GM19239 (cell line): ENCODE measurements around the gene EEF1A2.

ENCODE experiments used
- DNase-seq: peaks from one replicate; pipeline ENCODE4 v3.0.0; 2011; ENCODE audit warnings: low spot score; ENCODE audit not compliant: insufficient read length
- FAIRE-seq: peaks from 2 replicates; lab custom pipeline; 2011; peaks lifted over from hg19 to GRCh38; lab: Jason Lieb, UNC

The EEF1A2 gene

DNA sequence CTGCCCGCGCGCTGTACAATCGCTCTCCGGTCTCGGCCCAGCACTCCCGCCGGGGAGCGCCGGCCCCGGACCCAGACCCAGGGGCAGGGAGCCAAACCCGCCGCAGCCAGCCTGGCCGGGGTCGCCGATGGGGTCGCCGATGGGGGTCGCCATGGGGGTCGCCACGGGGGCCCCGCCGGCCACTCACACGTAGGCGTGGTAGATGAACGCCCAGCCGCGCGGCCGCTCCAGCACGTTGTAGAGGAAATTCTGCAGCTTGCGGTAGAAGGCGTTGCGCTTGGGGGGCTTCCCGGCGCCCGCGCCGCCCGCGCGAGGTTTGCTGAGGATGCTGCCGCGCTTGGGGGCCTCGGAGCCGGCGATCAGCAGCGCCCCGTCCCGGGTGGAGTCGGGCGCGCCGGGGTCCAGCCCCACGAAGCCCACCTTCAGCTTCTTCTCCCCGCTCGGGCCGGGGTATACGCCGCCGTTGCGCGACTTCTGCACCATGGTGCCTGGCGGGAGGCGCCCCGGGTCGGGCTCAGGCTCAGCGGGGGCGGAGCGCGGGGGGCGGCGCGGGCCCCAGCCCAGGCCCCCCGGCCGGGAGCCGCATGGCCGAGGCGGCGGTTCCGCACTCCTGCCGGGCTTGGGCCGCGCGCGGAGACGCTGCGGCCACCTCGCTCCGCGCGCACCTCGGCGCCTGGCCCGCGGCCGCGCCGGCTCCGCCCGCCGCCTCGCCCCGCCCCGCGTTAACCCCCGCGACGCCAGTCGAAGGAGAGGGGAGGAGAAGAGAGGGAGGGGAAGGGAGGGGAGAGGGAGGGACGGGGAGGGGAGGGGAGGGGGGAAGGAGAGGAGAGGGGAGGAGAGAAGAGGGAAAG is 26.7 kb downstream of the EEF1A2 start, which contains the start of gene KCNQ2:
Gene KCNQ2, minus strand, starts transcription at position 675 of the 851 bp plus-strand sequence. Its CDS starts 192 bp downstream, at position 483.
- no peak for DNase-seq
- FAIRE-seq: no peak

- FAIRE-seq (no peak), DNase-seq (no peak)
Measured at GRCh38 chr20:63471717-63471980, 27.2 kb downstream of the EEF1A2 start.

- FAIRE-seq: no peak
- DNase-seq: no peak
Measured at GRCh38 chr20:63471002-63471716, 27.7 kb downstream of the EEF1A2 start.

DNA sequence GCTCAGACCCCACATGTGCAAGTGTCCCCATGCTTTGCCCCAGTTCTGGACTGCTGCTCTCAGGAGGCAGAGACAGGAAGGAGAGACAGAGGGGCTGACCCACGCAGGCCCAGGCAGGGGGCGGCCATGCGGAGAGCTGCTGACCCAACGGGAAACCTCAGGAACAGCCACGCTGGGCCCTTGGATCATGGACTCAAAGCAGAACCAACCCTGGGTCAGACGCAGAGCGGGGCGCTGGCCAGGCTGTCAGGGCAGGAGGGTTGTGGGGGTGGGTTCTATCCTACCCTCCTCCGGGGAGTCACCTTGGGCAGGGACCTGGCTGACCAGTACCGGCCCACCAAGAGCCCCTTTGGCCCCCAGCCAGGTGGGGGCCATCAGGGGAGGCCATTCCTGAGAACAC is 28.5 kb downstream of the EEF1A2 start:
- DNase-seq: no peak

GRCh38 chr20:63469713-63470101 is 29.2 kb downstream of the EEF1A2 start:
- FAIRE-seq (no peak), DNase-seq (no peak)

More for the DNA sequence above, 28.5 kb downstream of the EEF1A2 start:
- FAIRE-seq: no peak

DNA sequence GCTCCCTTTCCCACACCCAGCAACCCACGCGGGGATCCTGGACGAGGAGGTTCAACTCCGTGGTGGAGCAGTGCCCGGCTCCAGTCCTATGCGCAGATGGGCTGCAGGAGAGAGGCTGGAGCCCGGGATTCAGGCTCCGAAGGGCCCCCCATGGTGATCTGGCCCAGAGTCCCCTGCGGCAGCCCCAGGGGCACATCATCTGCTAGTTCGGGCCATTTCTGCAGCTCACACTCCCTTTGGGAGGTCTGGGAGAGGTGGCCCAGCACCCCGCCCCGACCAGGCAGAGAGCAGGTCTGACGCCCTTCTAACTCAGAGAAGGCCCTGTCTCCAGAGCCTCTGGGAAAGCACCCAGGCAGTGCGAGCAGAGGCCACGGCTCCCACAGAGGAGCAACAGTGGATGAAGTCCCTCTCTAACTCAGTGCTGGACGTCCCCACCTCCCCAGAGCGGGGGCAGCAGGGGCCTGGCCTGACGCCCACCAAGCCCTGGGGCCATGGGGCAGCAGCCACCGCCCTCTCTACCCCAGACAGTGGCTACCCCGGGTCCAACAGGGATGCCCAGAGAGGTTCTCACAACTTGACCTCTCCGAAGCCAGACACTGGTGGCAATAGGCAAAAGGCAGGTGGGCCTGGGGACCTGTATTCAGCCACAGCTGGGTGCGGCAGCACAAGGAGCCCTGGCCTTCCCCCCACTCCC is 29.7 kb downstream of the EEF1A2 start:
- FAIRE-seq (no peak), DNase-seq (no peak)

DNA sequence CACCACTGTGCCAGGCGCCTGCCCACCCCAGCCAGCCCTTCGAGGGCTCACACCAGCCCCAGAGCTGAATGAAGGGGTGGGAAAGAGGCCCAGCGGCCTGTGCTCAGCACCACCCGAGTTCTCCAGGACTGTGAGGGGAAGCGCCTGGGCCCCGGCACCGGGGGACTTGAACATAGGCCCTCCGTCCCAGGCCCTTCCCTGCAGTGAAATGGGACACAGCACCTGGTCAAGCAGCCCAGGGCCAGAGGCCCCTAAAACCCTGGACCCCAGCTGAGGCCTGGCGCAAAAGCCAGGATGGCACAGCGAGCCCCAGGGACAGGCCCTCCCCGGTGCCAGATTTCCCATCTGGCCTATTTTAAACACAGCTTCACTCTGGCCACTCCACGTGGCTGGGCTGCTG is 30.5 kb downstream of the EEF1A2 start:
- DNase-seq (no peak), FAIRE-seq (no peak)

- FAIRE-seq (no peak), DNase-seq (no peak)
Measured at GRCh38 chr20:63467294-63468083, 31.4 kb downstream of the EEF1A2 start.

- DNase-seq (no peak), FAIRE-seq (no peak)
Measured at GRCh38 chr20:63466861-63467260, 32.0 kb downstream of the EEF1A2 start.

GRCh38 chr20:63466250-63466825 is 32.5 kb downstream of the EEF1A2 start:
- FAIRE-seq (no peak), DNase-seq (no peak)

DNA sequence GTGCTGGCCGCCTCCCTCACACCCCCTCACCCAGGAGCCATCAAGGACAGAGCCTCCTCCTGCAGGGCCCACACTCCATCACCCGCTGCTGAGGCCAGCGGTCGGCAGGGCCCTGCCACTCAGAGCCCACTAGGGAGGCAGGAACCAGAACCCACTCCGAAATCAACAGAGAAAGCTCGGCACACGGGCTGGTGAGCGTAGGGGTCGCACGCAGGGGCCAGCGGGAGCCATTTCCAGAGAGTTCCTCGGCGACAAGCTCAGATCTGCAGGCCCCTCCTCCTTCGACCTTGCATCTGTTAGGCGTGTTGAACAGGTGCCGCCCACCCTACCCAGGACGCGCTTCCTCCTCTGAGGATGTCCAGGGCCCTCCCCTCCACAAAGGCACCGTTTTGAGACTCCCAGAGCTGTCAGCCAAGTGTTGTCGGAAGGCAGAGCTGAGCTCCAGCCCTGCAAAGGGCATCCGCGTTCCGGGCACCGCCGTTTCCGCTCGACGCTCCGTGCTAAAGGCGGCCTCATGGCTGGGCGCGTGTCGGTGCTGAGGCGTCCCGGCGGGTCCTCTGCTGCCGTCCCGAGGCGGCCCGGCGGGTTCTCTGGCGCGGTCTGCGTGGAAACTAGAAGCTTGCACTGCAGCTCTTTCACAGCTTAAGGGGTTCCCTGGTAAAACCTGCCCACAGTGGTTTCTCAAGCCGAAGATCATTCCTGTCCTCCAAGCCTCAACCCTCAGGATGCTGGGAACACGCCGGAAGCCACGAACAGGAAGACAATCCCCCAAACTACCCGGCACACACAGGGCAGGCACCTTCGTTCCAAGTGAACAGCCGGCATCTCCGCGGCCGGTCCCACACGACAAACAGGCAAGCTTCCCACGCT is 33.3 kb downstream of the EEF1A2 start:
- DNase-seq (no peak), FAIRE-seq (no peak)

GRCh38 chr20:63464289-63464635 is 34.6 kb downstream of the EEF1A2 start:
- FAIRE-seq: no peak
- DNase-seq: no peak

GRCh38 chr20:63463400-63464288 is 35.2 kb downstream of the EEF1A2 start:
- FAIRE-seq (no peak), DNase-seq (no peak)

DNA sequence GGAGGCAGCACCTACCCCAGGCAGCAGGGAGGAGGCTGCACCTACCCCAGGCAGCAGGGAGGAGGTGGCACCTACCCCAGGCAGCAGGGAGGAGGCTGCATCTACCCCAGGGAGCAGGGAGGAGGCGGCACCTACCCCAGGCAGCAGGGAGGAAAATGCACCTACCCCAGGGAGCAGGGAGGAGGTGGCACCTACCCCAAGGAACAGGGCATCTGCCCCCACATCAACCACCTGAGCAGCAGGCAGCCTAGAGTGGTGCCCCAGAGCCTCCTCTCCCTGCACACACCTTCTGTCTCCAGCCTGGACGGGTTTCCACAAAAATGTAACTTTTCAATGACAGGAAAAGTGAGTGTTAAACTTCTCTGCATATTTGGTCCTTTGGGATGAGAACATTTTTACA is 36.6 kb downstream of the EEF1A2 start:
- DNase-seq: no peak
- FAIRE-seq: no peak

- FAIRE-seq: no peak
- no peak for DNase-seq
Measured at GRCh38 chr20:63461104-63461763, 37.6 kb downstream of the EEF1A2 start.

- no peak for DNase-seq
- no peak for FAIRE-seq
Measured at GRCh38 chr20:63459070-63459380, 39.9 kb downstream of the EEF1A2 start.

DNA sequence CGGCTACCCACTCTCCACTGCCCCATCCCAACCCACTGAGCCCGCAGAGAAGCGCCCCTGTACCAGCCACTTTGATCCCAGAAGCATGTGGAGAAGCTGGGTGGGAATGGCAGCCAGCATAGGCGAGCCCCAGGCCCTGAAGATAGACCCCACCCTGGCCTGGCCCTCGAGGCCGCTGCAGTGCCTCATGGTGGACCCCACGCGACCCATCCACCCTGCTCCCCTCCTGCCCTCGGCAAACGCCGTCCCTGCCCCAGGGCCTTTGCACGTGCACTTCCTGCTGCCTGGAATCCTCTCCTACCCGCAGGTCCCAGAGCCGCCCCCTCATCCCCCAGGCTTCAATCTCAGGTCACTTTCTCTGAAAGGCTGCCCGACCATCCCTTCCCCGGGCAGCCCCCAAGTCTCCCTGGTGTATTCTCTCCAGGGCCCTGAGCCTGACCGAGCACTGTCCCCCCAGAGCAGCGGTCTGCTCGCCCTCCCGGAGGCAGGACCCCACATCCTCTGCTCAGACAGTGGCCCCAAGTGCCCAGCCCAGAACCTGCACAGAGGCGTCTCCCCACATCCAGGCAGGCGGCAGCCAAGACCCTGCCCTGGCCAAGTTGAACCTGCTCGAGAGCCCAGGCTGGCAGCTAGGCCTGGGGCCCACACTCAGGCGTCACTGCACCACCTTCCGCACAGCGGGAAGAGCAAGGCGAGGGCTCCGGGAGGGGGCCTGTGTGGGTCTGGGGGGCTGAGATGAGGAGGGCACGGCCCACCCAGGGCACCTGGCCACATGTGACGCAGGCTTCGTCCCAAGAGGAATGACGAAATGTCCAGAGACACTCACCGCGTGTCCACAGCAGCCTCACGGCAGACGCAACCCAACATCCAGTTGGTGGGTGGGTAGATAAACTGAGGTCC is 40.5 kb downstream of the EEF1A2 start:
- DNase-seq (no peak), FAIRE-seq (no peak)
